GM23338 (cell line): ENCODE data around the gene PHTF1.

ENCODE experiments used
- CREB1 ChIP-seq: fragments of 250-450 bp; sonication (Bioruptor Pico); IDR thresholded peaks from 2 replicates; pipeline ENCODE4 v1.5.0; 2020; ENCODE audit warnings: low read depth, mild to moderate bottlenecking, moderate library complexity
- EZH2 ChIP-seq: fragments of 200-600 bp; sonication (generic); IDR thresholded peaks from one replicate; pipeline ENCODE4 v1.8.0; 2017; ENCODE audit warnings: antibody characterized with exemption, mild to moderate bottlenecking, low read depth; ENCODE audit not compliant: unreplicated experiment
- EZH2phosphoT487 ChIP-seq: fragments of 200-600 bp; sonication (generic); IDR thresholded peaks from one replicate; pipeline ENCODE4 v1.8.1; 2018; ENCODE audit warnings: antibody characterized with exemption; ENCODE audit not compliant: unreplicated experiment
- JUNB ChIP-seq: IDR thresholded peaks from one replicate; pipeline ENCODE4 v1.6.1; 2016; ENCODE audit warnings: antibody characterized with exemption; ENCODE audit not compliant: unreplicated experiment
- POLR2AphosphoS5 ChIP-seq: IDR thresholded peaks from 2 replicates; pipeline ENCODE4 v1.6.1; 2016; ENCODE audit warnings: antibody characterized with exemption, low read depth
- STAT1 ChIP-seq: IDR thresholded peaks from one replicate; pipeline ENCODE4 v1.6.1; 2016; ENCODE audit warnings: antibody characterized with exemption; ENCODE audit not compliant: unreplicated experiment
- TF ChIP-seq, protein P1 (sequence below), 2 experiments: fragments of 200-600 bp in 1 of 2; sonication (generic) in 1 of 2; conservative IDR thresholded peaks; 2 replicates each; pipeline versions ENCODE4 v1.5.1 to v1.6.1; 2016 to 2017; ENCODE audit warnings: antibody characterized with exemption in 2 of 2, low read depth in 2 of 2, mild to moderate bottlenecking in 2 of 2, moderate library complexity in 1 of 2
- TF ChIP-seq, protein P2 (sequence below): IDR thresholded peaks from one replicate; pipeline ENCODE4 v1.6.1; 2018; ENCODE audit warnings: antibody characterized with exemption; ENCODE audit not compliant: unreplicated experiment
- TF ChIP-seq, protein P3 (sequence below): IDR thresholded peaks from 2 replicates; pipeline ENCODE4 v1.6.1; 2016; ENCODE audit warnings: antibody characterized with exemption

DNA sequence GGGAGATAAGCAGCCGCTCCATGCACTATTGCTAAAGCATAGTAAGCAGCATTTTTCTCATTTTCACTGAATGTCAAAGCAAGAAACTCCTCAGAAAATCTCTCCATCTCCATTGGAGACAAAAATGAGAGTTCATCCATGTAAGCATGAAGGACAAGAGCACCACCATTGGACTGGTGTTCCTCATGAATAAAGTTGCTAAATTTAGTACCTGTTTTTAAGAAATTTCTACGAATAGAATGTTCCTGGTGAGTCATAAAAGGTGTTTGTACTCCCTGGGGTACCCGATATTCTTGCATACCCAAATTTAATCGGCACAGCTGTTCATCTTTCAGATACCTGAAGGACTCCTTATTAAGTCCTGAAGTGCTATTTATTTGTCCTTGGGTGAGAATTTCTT is 38.2 kb upstream of the PHTF1 start:
- TF ChIP-seq, protein P1, sequence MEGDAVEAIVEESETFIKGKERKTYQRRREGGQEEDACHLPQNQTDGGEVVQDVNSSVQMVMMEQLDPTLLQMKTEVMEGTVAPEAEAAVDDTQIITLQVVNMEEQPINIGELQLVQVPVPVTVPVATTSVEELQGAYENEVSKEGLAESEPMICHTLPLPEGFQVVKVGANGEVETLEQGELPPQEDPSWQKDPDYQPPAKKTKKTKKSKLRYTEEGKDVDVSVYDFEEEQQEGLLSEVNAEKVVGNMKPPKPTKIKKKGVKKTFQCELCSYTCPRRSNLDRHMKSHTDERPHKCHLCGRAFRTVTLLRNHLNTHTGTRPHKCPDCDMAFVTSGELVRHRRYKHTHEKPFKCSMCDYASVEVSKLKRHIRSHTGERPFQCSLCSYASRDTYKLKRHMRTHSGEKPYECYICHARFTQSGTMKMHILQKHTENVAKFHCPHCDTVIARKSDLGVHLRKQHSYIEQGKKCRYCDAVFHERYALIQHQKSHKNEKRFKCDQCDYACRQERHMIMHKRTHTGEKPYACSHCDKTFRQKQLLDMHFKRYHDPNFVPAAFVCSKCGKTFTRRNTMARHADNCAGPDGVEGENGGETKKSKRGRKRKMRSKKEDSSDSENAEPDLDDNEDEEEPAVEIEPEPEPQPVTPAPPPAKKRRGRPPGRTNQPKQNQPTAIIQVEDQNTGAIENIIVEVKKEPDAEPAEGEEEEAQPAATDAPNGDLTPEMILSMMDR (conservative IDR thresholded peaks at IDR 0.05; ENCODE audit: low read depth in 2 of 2): no peak
- TF ChIP-seq, protein P2, sequence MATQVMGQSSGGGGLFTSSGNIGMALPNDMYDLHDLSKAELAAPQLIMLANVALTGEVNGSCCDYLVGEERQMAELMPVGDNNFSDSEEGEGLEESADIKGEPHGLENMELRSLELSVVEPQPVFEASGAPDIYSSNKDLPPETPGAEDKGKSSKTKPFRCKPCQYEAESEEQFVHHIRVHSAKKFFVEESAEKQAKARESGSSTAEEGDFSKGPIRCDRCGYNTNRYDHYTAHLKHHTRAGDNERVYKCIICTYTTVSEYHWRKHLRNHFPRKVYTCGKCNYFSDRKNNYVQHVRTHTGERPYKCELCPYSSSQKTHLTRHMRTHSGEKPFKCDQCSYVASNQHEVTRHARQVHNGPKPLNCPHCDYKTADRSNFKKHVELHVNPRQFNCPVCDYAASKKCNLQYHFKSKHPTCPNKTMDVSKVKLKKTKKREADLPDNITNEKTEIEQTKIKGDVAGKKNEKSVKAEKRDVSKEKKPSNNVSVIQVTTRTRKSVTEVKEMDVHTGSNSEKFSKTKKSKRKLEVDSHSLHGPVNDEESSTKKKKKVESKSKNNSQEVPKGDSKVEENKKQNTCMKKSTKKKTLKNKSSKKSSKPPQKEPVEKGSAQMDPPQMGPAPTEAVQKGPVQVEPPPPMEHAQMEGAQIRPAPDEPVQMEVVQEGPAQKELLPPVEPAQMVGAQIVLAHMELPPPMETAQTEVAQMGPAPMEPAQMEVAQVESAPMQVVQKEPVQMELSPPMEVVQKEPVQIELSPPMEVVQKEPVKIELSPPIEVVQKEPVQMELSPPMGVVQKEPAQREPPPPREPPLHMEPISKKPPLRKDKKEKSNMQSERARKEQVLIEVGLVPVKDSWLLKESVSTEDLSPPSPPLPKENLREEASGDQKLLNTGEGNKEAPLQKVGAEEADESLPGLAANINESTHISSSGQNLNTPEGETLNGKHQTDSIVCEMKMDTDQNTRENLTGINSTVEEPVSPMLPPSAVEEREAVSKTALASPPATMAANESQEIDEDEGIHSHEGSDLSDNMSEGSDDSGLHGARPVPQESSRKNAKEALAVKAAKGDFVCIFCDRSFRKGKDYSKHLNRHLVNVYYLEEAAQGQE: no peak
- TF ChIP-seq EZH2 (no peak), POLR2AphosphoS5 (no peak), EZH2phosphoT487 (no peak), STAT1 (no peak), CREB1 (no peak), JUNB (no peak)
- TF ChIP-seq, protein P3, sequence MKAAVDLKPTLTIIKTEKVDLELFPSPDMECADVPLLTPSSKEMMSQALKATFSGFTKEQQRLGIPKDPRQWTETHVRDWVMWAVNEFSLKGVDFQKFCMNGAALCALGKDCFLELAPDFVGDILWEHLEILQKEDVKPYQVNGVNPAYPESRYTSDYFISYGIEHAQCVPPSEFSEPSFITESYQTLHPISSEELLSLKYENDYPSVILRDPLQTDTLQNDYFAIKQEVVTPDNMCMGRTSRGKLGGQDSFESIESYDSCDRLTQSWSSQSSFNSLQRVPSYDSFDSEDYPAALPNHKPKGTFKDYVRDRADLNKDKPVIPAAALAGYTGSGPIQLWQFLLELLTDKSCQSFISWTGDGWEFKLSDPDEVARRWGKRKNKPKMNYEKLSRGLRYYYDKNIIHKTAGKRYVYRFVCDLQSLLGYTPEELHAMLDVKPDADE: no peak
